SU-DHL-6 (cell line): ENCODE results near the gene P2RX3.

Source experiments
- CTCF ChIP-seq: fragments of 200-600 bp; sonication (generic); IDR thresholded peaks from one replicate; pipeline ENCODE4 v1.5.1; 2017; ENCODE audit warnings: antibody characterized with exemption, mild to moderate bottlenecking, low read length, moderate library complexity; ENCODE audit not compliant: insufficient read depth, poor library complexity, severe bottlenecking
- EZH2phosphoT487 ChIP-seq: fragments of 200-600 bp; sonication (generic), shearing (Covaris generic); conservative IDR thresholded peaks from 2 replicates; pipeline ENCODE4 v1.6.1; 2018; ENCODE audit warnings: mild to moderate bottlenecking, antibody characterized with exemption, low read length, moderate library complexity, mixed read lengths

- TF ChIP-seq CTCF: no peak
- no peak for TF ChIP-seq EZH2phosphoT487
Observed at GRCh38 chr11:57320067-57320718, 18.0 kb upstream of the P2RX3 start.
